Fibroblast of skin of right biceps (primary cell): Measurements from ENCODE around the gene CNOT1.

Experiments
- DNase-seq: peaks from one replicate; pipeline ENCODE4 v3.0.0-alpha.2; 2013

CNOT1 gene

DNA sequence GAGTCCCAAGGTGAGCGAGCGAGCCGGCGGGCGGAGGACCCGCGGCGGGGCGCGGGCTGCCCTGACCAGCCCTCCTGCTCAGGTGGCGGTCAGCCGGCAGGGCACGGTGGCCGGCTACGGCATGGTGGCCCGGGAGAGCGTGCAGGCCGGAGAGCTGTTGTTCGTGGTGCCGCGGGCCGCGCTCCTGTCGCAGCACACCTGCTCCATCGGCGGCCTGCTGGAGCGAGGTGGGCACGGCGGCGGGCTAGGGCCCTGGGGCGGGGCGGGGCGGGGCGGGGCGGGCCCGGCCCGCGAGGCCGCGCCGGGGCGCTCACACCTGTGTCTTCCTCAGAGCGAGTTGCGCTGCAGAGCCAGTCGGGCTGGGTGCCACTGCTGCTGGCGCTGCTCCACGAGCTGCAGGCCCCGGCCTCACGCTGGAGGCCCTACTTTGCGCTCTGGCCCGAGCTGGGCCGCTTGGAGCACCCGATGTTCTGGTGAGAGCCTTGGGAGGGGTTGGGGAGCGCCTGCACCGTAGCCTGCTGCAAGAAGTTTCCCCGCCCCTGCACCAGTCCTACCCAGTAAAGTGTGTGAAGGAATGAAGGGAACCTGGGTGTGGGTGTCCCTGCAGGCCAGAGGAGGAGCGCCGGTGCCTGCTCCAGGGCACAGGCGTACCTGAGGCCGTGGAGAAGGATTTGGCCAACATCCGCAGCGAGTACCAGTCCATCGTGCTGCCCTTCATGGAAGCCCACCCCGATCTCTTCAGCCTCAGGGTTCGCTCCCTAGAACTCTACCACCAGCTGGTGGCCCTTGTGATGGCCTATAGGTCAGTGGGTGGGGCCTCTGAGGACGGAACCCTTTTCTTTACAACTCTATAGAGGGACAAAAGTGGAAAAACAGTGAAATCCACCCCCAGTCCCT, 113.5 kb downstream of the CNOT1 start:
- DNase-seq, result no peak

DNA sequence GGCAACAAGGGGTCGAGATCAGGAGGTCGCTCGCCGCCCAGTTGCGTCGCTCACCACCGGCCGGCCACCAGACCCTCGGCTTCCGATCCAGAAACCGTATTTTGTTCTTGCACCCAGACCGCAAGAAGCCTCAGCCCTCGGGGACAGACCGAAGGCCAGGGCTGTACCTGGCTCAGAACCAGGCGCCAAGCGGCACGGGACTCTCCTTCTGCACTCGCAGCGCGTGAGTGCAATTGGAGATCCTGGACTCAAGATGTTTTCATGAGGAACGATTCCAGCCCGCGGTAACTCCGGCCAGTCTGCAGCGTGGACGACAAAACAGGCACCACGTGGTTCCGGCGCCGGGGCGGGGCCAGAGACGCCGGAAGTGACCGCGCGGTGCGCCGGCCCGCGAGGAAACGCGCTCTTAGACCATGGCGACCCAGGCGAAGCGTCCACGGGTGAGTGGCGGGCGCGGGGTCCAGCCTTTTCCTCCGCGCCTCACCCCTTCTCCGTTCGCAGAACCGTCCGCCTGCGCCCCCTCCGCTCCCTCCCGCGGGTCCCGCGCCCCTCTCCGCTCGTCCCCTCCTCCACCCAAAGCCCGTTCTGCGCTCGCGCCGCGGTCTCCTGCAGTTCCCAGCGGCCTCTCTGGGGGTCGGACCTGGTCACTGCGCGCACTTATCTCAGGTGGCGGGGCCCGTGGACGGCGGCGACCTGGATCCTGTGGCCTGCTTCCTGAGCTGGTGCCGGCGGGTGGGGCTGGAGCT, 114.3 kb downstream of the CNOT1 start, which contains the start of gene SETD6:
Gene SETD6, plus strand, starts transcription at position 393 of the 746 bp plus-strand sequence. Its CDS starts 21 bp downstream, at position 414.
- DNase-seq, result peak; percentile 82

DNA sequence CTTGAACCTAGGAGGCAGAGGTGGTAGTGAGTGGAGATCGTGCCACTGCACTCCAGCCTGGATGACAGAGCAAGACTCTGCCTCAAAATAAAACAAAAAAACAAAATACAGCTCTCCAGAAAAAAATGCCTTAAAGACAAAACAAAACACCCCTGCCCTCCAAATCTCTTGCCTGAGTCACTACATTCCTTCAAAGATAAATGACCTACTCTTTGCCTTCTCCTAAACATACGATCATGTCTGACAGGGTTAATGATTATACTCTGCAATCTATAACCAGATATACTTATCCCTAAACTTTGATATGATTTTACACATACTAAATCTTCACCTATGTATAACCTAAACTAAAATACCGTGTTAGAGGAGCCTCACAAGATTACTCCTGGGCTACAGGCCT, 115.8 kb downstream of the CNOT1 start:
- no peak for DNase-seq

DNA sequence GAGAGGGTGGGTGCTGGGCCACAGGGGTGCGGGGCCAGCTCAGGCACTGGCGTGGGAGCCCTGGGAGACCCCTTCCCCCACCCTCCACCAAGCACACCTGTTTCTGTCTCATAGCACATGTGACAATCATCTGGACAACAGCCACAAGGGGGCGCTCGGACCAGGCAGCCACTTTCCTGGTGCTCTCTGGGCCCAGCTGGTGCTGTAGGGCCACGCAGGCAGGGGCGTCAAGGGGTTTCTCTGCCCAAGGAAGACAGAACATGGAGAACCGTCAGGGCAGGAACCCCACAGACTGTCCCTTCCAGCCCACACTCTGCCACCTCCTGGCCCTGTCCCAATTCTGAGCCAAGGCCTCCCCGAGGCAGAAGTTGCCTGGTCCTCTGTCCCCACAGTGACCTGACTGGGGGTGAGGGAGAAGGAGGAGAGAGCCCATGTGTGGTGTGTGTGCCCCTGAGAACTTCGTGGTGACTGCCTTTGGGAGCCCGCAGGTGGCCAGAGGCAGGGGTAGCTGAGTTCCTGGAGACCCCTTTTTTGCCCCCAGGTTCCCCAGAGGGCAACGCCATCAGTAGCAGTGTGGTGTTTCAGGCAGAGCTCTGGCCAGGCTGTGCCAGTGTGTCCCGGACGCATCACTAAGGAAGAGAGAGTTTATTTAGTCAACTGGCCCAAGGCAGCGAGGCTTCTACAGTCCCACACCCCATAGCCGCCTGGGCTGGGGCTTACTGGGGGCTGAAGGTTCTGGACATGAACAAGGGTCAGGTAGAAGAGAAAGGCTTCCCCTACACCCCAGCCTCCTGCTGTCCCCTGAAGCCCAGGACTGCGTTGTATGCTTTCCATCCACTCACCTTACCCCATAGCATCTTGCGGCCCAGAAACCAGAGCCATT, 117.5 kb downstream of the CNOT1 start:
- DNase-seq, result peak; percentile 58

DNA sequence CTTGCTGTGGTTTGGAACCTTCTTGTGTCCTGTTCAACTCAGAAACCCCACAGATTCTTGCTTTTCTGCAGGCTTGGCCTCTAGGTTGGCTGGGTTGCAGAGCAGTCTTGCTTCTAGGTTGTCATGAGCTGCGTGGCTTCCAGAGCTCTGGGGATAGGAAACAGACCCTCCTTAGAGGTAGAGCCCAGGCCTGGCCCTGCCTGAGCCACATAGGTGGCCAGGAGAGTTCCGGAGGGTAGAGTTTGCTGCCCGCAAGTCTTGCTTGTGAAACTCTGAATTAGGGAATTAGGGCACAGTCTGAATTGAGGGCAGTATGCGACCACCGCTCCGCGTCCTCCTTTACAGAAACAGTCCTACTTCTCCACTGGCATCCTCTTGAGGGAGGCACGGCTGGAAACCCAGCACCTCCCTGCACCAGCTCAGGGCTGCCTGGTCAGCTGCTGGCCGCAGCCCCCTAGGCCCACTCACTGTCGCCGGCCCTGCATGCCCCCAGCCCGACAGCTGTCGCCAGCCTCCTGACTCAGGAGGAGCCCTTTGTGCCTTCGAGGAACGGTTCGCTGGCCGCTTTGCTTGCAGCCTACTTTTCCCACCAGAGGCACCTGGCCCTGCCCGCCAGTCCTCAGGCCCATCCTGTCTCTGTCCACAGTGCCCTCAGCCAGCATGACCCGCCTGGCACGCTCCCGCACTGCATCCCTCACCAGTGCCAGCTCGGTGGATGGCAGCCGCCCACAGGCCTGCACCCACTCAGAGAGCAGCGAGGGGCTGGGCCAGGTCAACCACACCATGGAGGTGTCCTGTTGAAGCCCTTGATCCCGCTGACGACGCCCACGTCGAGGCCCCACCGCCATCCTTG, 118.6 kb downstream of the CNOT1 start:
- DNase-seq, result no peak

GRCh38 chr16:58510097-58510775, 119.4 kb downstream of the CNOT1 start:
- DNase-seq, result no peak

- DNase-seq, result no peak
Observed at GRCh38 chr16:58509256-58510096, 120.2 kb downstream of the CNOT1 start.

DNA sequence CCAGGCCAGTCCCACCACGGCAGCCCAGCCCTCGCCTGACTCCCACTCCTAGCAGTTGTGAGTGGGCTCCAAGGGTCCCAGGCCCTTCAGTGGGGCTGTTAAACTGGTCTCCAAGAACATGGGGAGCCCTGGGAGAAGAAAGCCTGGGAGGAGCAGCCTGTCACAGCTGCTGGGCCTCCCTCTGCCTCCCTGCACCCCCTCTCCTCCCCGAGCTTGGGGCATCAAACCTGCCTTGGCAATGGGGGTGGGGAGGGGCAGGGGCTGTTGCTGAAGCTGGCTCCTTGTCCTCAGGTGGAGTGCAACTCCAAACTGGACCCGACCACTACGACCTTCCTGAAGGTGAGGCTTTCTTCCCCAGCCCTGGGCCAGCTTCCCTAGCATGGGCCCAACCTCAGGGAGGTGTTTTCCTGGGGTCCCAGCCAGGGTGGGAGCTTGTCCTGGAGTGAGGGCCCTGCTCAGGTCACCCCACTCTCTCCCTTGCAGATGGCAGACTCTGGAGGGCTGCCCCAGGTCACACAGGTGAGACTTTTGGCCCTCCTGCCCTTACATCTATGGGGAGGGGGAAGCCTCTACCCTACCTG, 120.9 kb downstream of the CNOT1 start:
- no peak for DNase-seq

GRCh38 chr16:58507963-58508670, 121.5 kb downstream of the CNOT1 start:
- DNase-seq, result no peak

GRCh38 chr16:58507195-58507962, 122.2 kb downstream of the CNOT1 start:
- DNase-seq, result no peak

DNA sequence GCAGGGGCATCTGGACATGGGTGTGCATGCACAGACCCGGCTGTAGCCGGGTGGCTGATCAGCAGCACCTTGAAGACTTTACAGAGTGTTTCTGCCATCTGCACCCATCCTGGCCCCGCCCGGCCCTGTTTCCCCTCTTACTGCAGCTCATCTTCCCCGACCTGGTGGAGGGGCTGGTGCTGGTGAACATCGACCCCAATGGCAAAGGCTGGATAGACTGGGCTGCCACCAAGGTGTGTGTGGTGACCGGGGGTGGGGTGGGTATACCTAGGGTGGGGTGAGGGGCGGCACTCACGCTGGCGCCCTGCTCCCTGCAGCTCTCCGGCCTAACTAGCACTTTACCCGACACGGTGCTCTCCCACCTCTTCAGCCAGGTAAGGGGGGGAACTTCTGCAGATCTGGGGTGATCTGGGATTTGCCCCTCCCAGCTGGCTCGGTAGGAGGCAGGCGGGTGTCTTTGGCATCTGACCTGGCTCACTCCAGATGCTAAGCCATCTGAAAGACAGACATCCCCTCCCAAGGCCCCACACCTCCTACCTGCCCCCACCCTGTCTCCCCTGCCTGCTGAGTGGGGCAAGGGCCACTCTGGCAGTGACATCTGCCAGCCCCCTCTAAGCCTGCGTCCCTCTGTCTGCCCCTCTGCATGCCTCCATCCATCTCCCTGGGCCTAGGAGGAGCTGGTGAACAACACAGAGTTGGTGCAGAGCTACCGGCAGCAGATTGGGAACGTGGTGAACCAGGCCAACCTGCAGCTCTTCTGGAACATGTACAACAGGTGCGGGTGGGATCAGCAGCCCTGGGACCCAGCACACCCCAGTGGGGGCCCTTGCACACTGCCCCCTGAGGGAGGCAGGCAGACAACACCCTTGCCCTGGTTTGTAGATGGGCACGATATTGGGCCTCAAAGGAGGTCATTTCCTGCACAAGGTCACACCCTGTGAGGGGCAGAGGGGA, 123.1 kb downstream of the CNOT1 start:
- no peak for DNase-seq

DNA sequence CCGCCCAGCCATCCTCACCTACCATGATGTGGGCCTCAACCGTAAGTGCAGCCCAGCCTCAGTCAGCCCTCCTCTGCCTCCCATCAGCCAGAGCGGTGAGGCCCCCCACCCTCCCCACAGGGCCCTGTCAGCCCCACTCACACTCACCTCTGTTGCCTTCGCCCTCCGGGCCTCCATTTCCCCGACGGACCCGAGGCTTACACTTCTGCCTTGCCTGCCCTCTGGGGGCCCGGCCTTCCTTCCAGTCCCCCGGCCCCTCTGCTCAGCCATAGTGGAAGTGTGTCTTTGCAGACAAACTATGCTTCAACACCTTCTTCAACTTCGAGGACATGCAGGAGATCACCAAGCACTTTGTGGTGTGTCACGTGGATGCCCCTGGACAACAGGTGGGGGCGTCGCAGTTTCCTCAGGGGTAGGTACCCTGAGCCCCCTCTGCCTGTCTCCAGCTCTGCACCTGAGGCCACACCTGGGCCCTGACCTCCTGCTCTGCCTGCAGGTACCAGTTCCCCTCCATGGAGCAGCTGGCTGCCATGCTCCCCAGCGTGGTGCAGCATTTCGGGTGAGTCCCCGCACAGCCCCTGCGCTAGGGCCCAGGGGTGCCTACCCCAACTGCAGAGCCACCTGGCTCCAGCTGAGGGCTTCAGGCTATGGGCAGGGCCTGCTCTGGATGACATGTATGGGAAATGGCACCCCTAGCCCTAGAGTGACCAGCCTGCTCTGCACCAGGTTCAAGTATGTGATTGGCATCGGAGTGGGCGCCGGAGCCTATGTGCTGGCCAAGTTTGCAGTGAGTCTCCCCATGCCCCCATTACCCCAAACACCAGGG, 125.5 kb downstream of the CNOT1 start:
- DNase-seq, result no peak

GRCh38 chr16:58503166-58503862, 126.3 kb downstream of the CNOT1 start:
- no peak for DNase-seq

GRCh38 chr16:58502217-58502921, 127.3 kb downstream of the CNOT1 start:
- no peak for DNase-seq
